OCI-LY7 (cell line): Measurements from ENCODE around the gene CARD11.

ENCODE experiments used
- EZH2phosphoT487 ChIP-seq: fragments of 200-600 bp; sonication (generic); IDR thresholded peaks from 2 replicates; pipeline ENCODE4 v1.6.1; 2018; ENCODE audit warnings: low read depth, borderline replicate concordance, mild to moderate bottlenecking, mixed run types, antibody characterized with exemption, low read length, moderate library complexity, mixed read lengths
- TF ChIP-seq, protein P1 (sequence below): fragments of 200-600 bp; sonication (generic); conservative IDR thresholded peaks from 2 replicates; pipeline ENCODE4 v1.5.1; 2014; ENCODE audit warnings: mild to moderate bottlenecking, antibody characterized with exemption, low read length, moderate library complexity, mixed read lengths

DNA sequence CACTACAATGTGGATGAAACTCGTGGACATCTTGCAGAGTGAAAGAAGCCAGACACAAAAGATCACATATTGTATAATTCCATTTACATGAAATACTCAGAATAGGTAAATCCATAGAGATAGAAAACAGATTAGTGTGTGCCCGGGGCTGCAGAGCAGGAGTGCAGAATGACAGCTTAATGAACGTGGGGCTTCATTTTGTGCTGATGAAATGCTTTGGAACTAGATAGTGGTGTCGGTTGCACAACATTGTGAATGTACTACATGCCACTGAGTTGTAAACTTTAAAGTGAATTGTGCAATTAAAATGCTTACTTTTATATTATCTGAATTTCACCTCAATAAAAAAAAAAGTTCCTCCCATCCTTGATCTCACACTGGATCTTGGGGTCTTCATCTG lies 31.8 kb upstream of the CARD11 start:
- TF ChIP-seq, protein P1, sequence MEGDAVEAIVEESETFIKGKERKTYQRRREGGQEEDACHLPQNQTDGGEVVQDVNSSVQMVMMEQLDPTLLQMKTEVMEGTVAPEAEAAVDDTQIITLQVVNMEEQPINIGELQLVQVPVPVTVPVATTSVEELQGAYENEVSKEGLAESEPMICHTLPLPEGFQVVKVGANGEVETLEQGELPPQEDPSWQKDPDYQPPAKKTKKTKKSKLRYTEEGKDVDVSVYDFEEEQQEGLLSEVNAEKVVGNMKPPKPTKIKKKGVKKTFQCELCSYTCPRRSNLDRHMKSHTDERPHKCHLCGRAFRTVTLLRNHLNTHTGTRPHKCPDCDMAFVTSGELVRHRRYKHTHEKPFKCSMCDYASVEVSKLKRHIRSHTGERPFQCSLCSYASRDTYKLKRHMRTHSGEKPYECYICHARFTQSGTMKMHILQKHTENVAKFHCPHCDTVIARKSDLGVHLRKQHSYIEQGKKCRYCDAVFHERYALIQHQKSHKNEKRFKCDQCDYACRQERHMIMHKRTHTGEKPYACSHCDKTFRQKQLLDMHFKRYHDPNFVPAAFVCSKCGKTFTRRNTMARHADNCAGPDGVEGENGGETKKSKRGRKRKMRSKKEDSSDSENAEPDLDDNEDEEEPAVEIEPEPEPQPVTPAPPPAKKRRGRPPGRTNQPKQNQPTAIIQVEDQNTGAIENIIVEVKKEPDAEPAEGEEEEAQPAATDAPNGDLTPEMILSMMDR, result no peak
- no peak for TF ChIP-seq EZH2phosphoT487
